Sigmoid colon (tissue), 4 donors: ENCODE results near the gene TTLL12.

Experiments
- CTCF ChIP-seq, 4 experiments: fragments of 450-650 bp in 3 of 4; fragments of 200-600 bp in 1 of 4; IDR thresholded peaks; one replicate each; pipeline ENCODE4 v1.5.1; 2016 to 2019; ENCODE audit warnings: antibody characterized with exemption in 4 of 4, mild to moderate bottlenecking in 3 of 4, moderate library complexity in 2 of 4
- EP300 ChIP-seq, 4 donors: sonication (generic); formaldehyde crosslinking; IDR thresholded peaks; one replicate each; pipeline ENCODE4 v1.6.1; 2017; ENCODE audit warnings: antibody characterized with exemption in 4 of 4
- POLR2AphosphoS5 ChIP-seq, 4 donors: sonication (generic); formaldehyde crosslinking; IDR thresholded peaks; one replicate each; pipeline ENCODE4 v1.6.1; 2017; ENCODE audit warnings: antibody characterized with exemption in 4 of 4

GRCh38 chr22:43209971-43210370 is 23.0 kb upstream of the TTLL12 start:
- TF ChIP-seq CTCF (IDR thresholded peaks at IDR 0.05), result no peak
- TF ChIP-seq POLR2AphosphoS5 (IDR thresholded peaks at IDR 0.05), result no peak
- no peak for TF ChIP-seq EP300 (IDR thresholded peaks at IDR 0.05)
